ENCODE measurements around the gene DPP6. TPM values are rescaled to one million over a fixed set of nuclear protein-coding genes. Genes with fewer than 3 reads are reported as not detected.

DPP6 gene
- polyA plus RNA-seq, 2 of the 4 experiments (the other 2 are of a cell fraction), result not detected

- 59% methylated on average over 9 of the region's 9 CpGs for WGBS (ENCODE audit: missing lambda C conversion rate)
- Histone ChIP-seq H3K9me3 (no peaks in the 10 kb centered on the region), H3K4me2 (no peak overlapping the region), H3K27ac (no peak overlapping the region), H3K4me1 (no peaks in the 10 kb centered on the region), H3K4me3 (no peak overlapping the region)
- CTCF ChIA-PET, result no interaction called here
- no peak for TF ChIP-seq ZFP36 (IDR thresholded peaks at IDR 0.05; ENCODE audit: borderline replicate concordance, partially characterized antibody)
- TF ChIP-seq MAX (IDR thresholded peaks at IDR 0.05), result no peak
- FAIRE-seq, result no peak
- no peak for DNase-seq (ENCODE audit: low read depth in 1 of 2, low spot score in 1 of 2)
- ATAC-seq, result no peak
- POLR2A ChIA-PET, result no interaction called here
These were observed 568.0 kb downstream of the DPP6 start for GRCh38 chr7:154620141-154620755.

GRCh38 chr7:154623399-154623798 lies 571.2 kb downstream of the DPP6 start:
- ATAC-seq (no peak), FAIRE-seq (no peak), DNase-seq (ENCODE audit: low read depth in 1 of 2, low spot score in 1 of 2) (no peak)
- ChIA-PET CTCF (no interaction called here), POLR2A (no interaction called here)
- Histone ChIP-seq H3K9me3 (no peaks in the 10 kb centered on the region), H3K4me1 (no peaks in the 10 kb centered on the region), H3K27ac (no peak overlapping the region), H3K4me3 (no peak overlapping the region), H3K4me2 (no peak overlapping the region)
- TF ChIP-seq JUN (IDR thresholded peaks at IDR 0.05), result no peak
- no peak for TF ChIP-seq CHD4 (IDR thresholded peaks at IDR 0.05; ENCODE audit: borderline replicate concordance)
- no peak for TF ChIP-seq REST (IDR thresholded peaks at IDR 0.05)
- TF ChIP-seq CBX8 (IDR thresholded peaks at IDR 0.05), result no peak
- no peak for TF ChIP-seq NFE2L2 (conservative IDR thresholded peaks at IDR 0.05; ENCODE audit: low read length)
- TF ChIP-seq USF2 (IDR thresholded peaks at IDR 0.05), result no peak
- no peak for TF ChIP-seq MYC (IDR thresholded peaks at IDR 0.05; ENCODE audit: borderline replicate concordance, low read length)
- no peak for TF ChIP-seq EHMT2 (IDR thresholded peaks at IDR 0.05; ENCODE audit: low read depth)
- WGBS (ENCODE audit: missing lambda C conversion rate), result 61% methylated on average over 22 of the region's 22 CpGs

GRCh38 chr7:154627646-154628290 lies 575.6 kb downstream of the DPP6 start:
- CTCF ChIA-PET, result no interaction called here
- Histone ChIP-seq H3K9me3 (no peaks in the 10 kb centered on the region), H3K4me3 (no peak overlapping the region), H3K27ac (no peak overlapping the region), H3K4me1 (no peaks in the 10 kb centered on the region), H3K4me2 (no peak overlapping the region)
- no peak for ATAC-seq
- no peak for DNase-seq (ENCODE audit: low read depth in 1 of 2, low spot score in 1 of 2)
- no peak for FAIRE-seq
- WGBS (ENCODE audit: missing lambda C conversion rate), result 26% methylated on average over 5 of the region's 5 CpGs
- POLR2A ChIA-PET, result no interaction called here
- TF ChIP-seq ZSCAN20 (CRISPR knock-in tag; IDR thresholded peaks at IDR 0.05) (no peak), HEYL (CRISPR knock-in tag; IDR thresholded peaks at IDR 0.05) (no peak), EP300 (IDR thresholded peaks at IDR 0.05) (no peak), MYC (IDR thresholded peaks at IDR 0.05; ENCODE audit: borderline replicate concordance, low read length) (no peak), NPAS2 (CRISPR knock-in tag; IDR thresholded peaks at IDR 0.05; ENCODE audit: borderline replicate concordance) (no peak), CHD2 (IDR thresholded peaks at IDR 0.05; ENCODE audit: low read length, partially characterized antibody) (no peak), CTCF (IDR thresholded peaks at IDR 0.05) (no peak), HOXA7 (CRISPR knock-in tag; IDR thresholded peaks at IDR 0.05) (no peak), JUNB (IDR thresholded peaks at IDR 0.05) (no peak), MAZ (IDR thresholded peaks at IDR 0.05; ENCODE audit: borderline replicate concordance, low read depth, low read length) (no peak), USF2 (IDR thresholded peaks at IDR 0.05) (no peak), MAX (IDR thresholded peaks at IDR 0.05) (no peak), ZFP36 (IDR thresholded peaks at IDR 0.05; ENCODE audit: borderline replicate concordance, partially characterized antibody) (no peak), NR3C1 (IDR thresholded peaks at IDR 0.05) (no peak), CHD4 (IDR thresholded peaks at IDR 0.05; ENCODE audit: borderline replicate concordance) (no peak), GATA3 (IDR thresholded peaks at IDR 0.05; ENCODE audit: borderline replicate concordance) (no peak), FOXS1 (CRISPR knock-in tag; IDR thresholded peaks at IDR 0.05) (no peak), RNF2 (IDR thresholded peaks at IDR 0.05; ENCODE audit: borderline replicate concordance, low read depth) (no peak), ZNF302 (CRISPR knock-in tag; IDR thresholded peaks at IDR 0.05) (no peak)
